WTC11 (cell line): Measurements from ENCODE around the gene BMP8A.

ENCODE experiments used
- CTCF ChIP-seq: fragments of 200-600 bp; IDR thresholded peaks from 2 replicates; pipeline ENCODE4 v1.8.0; 2022; ENCODE audit warnings: antibody characterized with exemption
- ETV6 ChIP-seq: sonication (generic); formaldehyde crosslinking; IDR thresholded peaks from 2 replicates; pipeline ENCODE4 v1.8.1; 2022; ENCODE audit warnings: mild to moderate bottlenecking, missing genetic modification reagents
- NFYB ChIP-seq: sonication (generic); formaldehyde crosslinking; conservative IDR thresholded peaks from 2 replicates; pipeline ENCODE4 v1.8.0; 2022; ENCODE audit warnings: low read depth, missing genetic modification reagents

DNA sequence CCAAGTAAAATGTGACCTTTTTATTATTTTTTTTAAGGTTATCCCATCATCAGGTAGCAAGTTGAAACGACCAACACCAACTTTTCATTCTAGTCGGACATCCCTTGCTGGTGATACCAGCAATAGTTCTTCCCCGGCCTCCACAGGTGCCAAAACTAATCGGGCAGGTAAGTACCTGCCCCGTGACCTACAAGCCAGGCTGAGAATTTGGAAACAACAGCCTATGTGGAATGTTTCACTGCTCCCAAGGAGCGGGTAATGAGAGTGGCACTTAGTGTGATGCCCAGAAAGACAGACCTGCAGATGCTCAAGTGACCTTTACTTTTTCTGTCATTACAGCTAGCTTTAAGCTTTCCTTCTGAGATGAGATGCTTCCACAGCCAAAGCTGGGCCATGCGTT is 6.9 kb upstream of the BMP8A start:
- TF ChIP-seq CTCF: no peak
- no peak for TF ChIP-seq ETV6 (CRISPR knock-in tag)
- TF ChIP-seq NFYB: no peak
